Activated T-cell treated with anti-CD3 and anti-CD28 coated beads for 48 hours (primary cell): ENCODE results near the gene ELFN2.

Experiments
- DNase-seq: peaks from one replicate; pipeline ENCODE4 v3.0.0-alpha.2; 2020; ENCODE audit warnings: low read depth

ELFN2 gene

DNA sequence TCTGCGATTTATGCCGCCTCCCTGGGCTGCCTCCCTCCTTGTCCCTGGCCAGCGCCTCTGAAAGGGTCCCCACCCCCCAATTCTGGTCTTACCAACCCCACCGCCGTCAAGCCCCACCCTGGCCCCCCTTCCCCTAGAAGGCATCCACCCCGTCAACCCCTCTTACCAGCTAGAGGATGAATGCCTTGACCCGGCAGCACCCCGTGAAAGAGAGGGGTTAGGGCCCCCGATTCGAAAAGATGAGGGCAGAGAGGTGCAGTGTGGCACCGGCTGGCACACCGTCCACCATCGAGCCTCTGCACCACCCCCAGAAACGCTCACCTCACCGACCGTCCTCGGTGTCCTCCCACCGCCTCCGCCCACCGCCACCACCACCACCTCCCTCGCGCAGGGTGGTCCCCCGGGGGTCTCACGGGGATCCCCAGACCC lies 559 bp downstream of the ELFN2 start:
- no peak for DNase-seq

DNA sequence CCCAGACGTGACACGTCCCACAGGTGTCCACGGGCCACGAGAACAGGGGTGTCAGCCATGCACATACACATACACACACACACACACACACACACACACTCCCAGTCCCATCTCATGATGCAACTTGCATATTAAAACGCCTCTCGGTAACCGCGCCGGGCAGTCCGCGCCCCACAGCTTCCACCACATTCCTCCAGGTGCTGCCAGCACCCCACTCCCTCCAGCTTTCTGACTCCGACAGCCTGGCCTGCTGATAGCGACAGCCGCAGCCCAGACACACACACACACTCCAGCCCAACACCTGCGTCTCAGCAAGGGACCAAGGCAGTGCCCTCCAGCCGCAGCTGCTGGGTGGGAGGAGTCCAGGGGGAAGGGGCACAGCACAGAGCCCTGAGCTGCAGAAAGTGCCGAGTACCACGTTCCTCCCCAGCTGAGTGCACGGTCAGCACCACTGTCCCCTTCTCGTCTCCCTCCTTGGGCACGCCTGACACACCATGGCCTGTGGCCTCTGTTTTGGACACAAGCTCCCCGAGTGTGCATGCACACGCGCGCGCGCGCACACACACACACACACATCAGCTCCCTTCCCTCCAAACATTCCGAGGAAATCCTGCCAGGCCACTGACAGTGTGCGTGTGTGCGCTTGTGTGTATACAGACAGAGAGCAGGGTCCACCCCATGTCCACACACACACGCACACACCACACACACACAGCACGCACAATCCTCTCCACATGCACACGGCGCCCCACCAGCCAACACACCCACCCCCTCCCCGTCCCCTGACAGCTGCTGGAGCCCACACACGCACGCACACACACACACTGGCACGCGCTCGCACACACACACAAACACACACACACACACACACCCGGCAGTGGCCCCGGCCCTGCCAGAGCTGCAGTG lies 1.2 kb downstream of the ELFN2 start:
- DNase-seq, result no peak

DNA sequence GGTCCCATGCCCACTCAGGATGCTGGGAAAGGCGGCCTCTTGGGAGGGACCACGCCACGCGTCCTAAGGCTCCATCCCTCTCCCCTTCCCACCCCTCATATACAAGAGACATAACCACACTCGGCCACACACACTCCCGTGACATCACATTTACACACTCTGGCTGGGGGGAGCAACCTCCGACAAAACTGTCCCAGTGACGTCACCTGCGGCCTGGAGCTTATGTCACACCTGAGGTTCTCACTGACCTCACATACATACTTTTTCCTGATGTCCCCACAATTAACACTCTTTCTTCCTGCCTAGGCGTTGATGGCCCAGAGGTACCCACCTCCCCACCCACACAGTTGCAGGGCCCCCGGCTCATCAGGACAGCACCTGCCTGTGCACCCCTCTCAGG lies 1.9 kb downstream of the ELFN2 start:
- no peak for DNase-seq

DNA sequence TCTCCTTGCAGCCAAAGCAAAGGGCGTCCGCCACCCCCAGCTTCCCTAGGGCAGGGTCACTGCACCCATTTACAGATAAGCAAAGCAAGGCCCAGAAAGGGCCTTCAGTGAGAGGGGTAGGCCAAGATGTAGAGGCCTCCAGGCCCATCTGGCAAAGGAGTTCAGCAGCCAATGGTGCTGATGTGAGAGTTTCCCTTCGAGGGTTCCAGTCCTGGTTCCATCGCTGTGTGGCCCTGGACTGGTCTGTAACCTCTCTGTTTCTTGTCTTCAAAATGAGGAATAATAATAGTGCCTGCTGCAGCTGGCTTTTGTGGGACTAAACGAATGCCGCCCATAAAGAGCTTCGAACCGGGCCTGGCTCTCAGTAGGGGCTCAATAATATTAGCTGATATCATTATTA lies 4.0 kb downstream of the ELFN2 start:
- no peak for DNase-seq

DNA sequence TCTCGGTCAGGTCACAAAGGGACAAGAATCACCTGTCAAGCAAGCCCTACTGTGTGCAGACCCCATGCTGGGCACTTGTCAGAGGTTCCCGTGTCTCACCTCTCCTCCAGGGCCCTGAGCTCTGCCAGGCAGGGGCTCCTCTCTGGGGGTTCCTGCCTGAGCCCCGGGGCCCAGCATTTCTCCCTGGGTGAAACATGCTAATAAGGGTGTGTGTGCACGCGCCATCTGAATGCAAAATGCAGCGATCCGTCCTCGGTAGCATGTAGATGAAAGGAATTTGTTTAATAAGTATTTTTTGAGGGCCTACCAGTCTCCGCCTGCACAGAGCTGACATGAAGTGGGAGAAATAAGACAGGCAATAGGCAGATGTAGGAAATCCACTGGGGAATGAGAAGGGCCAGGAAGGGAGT lies 5.8 kb downstream of the ELFN2 start:
- no peak for DNase-seq

DNA sequence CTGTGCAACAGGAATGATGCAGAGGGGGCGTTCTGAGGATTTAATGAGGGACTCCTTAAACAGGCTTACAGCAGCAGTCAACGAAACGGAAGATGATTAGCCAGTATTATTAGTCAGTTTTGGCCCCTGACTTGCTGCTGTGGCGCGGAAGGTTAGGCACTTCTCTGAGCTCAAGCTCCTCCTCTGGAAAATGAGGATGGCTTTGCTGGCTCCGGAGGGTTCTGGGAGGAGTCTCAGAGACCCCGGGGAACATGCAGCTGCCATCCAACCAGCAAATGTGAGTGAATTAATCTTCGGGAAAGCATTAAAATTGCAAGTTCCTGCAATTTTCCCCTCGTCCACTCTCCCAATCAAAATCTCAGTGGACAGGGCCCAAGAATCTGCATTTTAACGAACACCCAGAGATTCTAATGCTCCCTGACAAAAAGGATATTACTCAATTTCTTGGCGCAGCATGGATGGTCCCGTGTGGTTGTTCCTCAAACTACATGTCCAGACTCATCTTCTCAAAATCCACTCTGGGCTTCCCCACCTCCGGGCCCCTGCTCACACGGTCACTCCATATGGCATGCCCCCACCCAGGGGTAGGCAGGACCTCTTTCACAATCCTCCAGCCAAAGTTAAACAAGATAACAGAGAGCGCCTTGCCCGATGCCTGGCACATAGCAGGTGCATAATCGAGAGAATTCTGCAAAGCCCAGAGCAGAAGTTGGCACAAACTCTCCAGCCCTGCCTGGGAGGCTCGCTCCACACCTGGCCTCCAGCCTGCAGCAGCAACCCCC lies 6.4 kb downstream of the ELFN2 start:
- DNase-seq, result no peak

DNA sequence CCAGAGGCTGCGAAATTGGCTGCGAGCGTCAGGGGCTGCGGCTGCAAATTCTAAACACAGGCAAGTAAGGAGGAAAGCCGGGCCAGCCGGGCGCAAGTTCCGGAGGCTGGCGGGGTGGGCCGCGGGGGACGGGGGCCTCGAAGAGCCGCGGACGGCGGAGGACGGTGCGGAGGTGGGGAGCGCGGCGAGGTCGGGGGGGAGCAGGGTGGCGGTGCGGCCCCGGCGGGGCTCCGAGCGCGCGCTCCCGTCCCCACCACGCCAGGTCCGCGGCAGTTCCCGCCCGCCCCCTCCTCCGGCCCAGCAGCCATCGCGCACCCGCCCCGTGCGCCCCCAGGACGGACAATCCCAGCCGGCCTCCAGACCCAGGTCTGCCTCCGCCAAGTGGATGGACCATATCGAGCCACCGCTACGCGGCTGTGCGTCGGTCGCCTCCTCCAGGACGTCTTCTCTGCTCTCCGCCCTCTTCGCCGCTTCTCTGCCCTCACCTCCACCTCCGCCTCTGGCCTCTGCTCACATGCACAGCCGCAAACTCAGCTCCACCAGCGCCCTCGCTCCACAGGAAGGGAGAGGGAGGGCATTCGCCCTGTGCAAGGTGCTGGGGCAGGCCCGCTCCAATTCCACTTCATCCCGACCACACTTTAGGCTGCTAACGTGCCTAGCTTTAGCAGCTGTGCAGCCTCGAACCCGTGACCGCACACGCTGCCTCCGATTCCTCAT lies 7.2 kb downstream of the ELFN2 start:
- peak; percentile 19 for DNase-seq

DNA sequence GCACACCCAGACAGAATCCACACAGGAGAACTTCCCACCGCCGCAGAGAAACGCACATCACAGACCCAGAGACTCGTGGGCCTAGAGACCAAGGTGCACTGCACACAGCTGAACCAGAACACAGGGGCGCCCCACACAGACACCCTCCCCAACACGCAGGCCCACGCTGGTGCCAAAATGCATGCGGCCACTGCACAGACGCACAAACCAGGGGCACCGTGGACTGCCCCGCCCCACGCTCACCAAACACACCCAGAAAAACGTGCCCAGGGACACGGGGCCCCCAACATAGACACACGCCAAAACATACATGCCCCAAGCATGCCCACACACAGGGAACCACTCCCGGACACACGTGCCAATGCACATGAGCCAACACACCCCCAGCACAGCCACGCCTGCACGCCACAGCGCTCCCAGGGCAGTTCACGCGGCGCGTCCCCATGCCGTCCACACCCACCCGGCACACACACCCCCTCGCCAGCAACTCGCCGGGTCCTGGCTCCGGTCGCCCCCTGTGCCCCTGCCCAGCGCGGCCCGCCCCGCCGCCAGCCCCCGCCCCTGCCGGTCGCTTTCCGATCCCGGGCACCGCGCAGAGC lies 7.8 kb downstream of the ELFN2 start:
- no peak for DNase-seq

DNA sequence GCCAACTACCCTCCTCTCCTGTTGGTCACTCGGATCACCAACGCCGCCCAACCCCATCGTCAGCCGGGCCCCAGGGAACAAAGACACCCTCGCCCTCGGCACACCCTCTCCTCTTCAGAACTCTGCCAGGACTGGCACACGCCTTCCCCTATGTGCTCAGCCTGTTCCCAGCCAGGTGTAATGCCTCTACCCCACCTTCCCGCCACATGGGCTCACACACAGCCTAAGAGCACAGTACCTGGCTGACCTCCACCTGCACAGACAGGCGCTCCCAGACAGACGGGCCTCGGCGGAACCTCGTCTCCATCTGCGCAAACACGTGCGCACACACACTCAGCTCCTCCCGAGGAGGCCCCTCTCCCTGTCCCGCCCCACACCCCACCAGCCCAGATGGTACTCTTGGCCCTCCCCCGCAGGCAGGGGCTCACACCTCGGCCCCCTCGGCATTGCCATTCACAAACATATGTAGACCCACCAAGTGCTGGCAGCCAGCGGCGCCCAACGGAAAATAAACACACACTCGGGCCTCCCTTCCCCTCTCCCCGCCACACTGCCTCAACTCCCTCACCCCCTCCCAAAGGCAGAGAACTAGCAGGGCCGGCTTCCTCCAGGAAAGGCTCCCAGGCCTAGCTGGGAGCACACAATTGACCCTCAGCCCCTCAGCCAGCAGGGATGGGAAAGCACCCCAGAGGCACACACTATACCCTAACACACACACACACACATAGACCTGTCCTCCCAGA lies 8.5 kb downstream of the ELFN2 start:
- DNase-seq, result no peak

DNA sequence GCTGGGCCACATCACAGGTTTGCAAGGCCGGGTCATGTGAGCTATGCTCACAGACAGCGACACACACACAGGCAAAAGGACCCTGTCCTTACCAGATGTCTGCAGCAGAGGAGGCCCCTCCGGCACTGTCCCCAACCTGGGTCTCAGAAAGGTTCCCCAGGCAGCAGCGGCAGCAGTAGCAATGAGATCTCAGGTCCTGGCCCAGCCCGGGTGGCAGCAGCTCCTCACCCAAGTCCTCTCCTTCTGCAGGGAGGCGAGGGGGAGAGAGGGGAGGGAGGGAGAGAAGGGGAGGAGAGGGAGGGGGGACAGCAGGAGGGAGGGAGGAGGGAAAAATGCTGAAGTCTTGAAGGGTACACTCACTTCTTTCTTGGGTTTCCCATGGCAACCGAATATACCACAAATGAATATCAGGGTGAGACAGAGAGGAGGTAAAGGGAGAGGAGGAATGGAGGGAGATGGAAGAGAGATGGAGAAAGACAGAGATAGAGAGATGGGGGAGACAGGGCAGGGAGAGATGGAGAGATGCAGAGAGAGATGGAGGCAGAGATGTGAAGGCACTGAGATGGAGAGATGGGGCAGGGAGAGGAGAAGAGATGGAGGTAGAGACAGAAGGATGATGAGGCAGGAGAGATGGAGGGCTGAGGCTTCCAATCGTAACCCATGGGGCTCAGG lies 9.5 kb downstream of the ELFN2 start:
- DNase-seq, result no peak

DNA sequence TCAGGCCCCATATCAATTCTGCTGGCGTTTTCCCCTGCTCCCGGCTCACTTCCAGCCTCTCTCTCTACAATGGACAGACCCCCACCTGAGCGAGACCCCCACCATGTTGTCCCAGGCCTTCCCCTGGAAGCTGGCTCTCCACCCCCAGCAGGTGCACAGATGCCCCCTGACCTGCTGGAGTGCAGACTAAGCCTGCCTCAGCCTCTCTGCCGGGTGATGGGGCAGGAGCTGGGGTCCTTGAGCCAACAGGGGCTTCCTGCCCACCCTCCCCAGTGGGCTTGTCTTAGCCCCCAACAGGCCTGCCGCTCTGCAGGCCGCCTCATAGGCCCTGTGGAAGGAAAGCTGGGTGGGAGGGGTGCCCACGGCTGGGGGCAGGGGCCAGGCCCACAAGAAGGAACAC lies 10.0 kb downstream of the ELFN2 start:
- DNase-seq, result no peak

DNA sequence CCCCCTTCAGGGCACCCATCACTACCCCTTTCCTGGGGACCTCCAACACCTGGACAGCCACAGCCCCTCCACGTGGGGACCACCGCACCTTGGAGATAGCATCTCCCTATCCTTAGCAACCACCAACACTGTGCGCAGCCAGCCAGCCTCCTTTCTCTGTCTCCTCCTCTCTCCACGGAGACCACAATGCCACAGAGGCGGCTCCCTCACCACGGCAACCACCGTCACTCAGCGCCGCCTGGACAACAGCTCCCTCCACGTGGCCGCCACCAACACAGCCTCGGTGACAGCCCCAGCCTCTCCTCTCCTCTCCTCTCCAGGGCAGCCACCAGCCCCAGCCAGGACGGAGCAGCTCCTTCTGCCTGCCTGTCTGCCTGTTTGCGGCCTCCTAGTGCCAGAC lies 10.5 kb downstream of the ELFN2 start:
- peak; percentile 13 for DNase-seq

DNA sequence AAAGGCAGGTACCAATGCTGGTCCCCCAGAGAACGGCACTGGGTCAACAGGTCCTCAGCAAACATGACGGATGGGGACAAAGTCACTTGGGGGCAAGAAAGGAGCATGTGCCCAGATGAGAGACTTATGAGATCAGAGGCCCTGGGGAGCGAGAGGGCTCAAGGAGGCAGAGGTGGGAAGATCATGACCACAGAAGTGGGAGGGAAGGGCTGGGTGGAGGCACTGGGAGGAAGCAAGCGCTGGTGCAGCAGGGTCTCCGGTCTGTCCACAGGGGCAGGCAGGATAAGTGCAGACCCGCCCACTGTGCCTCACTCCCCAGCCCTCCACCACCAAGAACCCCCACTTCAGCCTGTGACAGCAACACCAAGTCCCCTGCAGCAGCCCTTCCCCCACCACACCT lies 10.9 kb downstream of the ELFN2 start:
- DNase-seq, result no peak

DNA sequence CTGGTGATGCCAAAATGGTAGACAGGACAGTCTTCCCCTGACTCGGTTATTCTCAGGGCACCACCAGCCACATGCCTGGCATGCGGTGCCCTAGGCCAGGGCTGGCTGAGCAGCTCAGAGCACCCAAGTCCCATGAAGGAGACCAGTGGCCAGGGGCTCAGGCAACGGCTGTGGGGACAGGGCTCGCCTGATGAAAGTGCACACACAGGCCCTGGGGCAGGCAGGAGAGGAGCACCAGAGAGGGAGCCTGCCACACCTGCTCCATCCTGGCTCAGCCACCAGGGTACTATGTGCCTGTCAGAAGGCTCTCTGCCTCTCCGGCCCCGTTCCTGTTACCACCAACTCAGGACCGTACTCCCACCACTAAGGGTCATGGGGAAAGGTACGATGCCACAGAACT lies 12.1 kb downstream of the ELFN2 start:
- no peak for DNase-seq

DNA sequence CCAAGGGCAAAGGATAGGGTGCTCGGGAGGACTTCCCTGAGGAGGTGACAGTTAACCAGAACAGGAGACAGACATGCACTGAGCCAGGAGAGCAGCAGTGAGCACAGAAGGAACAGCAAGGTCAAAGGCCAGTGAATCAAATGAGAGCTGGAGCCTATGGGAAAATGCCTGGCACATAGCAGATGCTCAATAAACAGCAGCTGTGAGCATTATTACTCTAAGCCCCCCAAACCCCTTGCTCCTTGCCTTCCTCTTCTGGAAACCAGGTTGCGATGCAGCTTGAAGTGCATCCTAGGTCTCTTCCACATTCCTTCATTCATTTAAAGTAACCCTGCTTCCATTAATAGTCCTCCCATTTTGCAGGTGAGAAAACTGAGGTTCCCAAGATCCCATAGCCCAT lies 13.0 kb downstream of the ELFN2 start:
- no peak for DNase-seq

DNA sequence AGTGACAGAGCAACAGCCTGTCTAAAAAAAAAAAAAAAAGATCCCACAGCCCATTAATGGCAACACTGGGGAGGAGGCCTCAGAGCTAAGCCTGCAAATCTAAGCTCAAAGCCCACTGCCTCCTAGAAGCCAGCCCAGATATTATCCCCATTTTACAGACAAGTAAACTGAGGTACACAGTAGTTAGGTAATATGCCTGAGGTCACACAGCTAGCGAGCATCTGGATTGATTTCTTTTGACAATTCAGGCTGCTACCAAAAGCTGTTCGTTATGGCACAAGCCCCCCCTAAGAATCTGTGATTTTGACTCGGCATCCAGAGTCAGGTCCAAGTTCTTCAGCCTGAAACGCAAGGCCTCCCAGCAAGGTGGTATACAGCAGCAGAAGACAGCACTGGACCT lies 13.7 kb downstream of the ELFN2 start:
- DNase-seq, result no peak

DNA sequence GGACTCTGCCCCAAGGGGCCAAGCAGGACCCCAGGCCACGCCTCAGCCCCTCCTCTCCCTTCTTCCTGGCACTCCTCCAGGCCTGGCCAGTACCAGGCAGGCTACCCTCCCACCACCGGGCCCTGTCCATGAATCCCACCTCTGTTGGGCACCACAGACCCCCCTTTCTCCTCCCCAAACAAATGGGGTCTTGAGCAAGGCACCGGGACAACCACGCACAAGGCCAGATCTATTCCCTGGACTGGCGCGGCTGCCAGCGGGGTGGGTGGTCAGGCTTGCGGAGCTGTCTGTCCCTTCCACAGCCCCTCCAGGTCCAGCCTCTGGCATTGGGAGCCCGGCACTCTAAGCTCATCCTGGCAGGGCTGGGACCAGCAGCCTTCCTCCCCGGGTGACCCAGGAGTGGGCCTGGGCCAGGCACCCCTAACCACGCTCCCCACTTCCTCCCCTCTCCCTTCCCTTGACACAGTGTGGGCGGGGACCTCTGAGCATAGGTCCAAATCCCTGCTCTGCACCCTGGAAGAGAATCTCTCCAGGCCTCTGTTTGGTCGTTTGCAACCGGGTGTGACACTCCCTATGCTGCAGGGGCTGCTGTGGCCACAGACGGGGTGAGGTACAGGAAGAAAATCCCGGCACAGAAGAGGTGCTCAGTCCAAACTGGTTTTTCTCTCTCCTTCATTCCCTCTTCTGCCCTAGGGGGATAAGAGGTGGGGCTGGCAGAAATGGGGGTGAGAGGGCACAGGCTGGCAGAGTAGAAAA lies 14.6 kb downstream of the ELFN2 start:
- DNase-seq, result no peak

DNA sequence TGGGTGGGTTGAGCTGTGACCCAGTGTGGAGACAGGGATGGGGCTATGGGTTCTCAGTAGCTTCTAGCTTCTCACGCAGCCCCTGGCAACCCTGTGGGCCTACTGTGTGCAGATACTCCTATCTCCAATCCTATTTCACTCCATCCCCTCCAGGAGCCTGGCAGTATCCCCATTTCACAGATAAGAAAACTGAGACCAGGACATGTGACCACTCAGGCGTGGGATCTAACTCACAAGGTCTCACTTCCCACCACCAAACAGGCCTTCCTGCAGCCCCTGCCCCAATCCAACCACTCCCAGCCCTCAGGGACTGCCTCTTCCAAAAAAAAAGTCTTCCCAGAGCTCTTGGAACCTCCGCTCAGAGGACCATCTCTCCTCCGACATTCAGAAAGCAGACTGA lies 15.6 kb downstream of the ELFN2 start:
- no peak for DNase-seq

DNA sequence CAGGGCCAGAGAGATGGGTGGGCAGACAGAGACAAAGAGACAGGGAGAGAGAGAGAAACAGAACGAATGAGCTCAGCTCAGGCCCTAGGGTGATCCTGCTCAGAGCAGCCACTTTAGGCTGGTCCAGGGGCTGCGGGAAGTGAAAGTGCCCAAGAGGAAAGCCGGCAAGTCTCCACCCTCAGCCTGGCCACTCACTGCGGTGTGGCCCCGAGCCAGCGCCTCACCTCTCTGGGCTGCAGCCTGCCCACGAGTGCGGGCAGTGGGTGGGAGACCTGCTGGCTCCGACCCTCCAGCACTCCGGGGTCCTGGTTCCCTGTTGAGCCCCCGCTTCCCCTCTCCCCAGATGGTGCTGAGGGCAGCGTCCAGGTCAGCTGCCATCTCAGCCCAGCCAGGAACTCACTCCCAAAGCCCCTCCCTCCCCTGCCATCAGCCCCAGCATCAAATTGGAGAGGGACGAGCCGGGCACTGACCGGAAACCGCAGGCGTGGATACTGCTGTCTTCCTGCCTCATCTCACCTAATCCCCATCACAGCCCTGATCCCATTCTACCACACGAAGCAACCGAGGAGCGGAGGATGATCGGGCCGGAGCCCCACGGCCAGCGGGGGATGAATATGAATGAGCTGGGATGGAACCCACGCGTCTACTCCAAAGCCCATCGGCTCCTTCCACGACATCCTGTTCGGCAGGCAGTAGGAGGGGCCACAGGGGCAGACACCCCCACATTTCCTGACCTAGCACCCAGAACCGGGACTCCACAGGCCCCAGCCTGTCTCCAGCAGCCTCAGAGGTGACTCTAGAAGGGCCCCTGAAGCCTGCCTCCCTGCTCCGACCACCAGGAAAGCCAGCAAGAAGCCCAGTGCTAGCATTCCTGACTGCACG lies 16.9 kb downstream of the ELFN2 start:
- DNase-seq, result no peak
